Kidney glomerular epithelial cell (primary cell): ENCODE measurements around the gene CRLF1.
"Not testable (repeated sequence)": the region's sequence is repeated elsewhere in the genome, so short reads cannot be mapped to it uniquely, and the experiment has no call there.

Experiments
- DNase-seq: peaks from one replicate; lab custom pipeline; 2025; lab: John Stamatoyannopoulos, UW

Gene CRLF1

DNA sequence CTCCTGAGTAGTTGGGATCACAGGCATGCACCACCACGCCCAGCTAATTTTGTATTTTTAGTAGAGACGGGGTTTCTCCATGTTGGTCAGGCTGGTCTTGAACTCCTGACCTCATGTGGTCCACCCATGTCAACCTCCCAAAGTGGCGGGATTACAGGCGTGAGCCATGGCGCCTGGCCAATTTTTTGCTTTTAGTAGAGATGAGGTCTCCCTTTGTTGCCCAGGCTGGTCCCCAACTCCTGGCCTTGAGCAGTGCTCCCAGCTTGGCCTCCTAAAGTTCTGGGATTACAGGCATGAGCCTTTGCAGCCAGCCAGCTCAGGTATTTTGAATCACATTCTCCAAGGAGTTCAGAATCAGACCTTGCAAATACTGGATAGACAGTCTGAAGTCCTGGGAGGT, 13.9 kb downstream of the CRLF1 start:
- not testable (repeated sequence) for DNase-seq

DNA sequence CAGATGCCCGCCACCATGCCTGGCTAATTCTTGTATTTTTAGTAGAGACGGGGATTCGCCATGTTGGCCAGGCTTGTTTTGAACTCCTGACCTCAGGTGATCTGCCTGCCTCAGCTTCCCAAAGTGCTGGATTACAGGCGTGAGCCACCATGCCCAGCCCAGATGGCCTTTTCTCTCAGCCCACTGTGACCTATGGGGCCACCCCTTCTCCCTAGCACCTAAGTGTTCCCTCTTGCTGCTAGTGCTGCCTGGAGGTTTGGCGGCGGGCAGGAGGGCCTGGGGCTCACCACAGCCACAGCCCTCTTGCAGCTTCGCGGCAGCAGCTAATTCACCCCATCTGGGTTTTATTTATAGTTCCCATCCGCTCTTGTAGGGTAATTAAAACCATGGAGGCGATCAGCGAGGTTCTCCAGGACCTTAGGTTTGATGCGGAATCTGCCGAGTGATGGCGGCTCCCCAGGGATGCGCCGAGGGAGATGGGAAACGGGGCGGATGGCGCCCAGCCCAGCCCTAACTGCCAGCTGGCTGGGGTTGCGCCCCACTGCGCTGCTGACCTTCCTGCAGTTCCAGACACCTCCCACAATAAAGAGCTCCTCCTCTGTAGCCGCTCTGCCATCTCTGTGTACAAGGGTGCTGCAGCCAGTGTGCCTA, 14.7 kb downstream of the CRLF1 start:
- DNase-seq = no peak

DNA sequence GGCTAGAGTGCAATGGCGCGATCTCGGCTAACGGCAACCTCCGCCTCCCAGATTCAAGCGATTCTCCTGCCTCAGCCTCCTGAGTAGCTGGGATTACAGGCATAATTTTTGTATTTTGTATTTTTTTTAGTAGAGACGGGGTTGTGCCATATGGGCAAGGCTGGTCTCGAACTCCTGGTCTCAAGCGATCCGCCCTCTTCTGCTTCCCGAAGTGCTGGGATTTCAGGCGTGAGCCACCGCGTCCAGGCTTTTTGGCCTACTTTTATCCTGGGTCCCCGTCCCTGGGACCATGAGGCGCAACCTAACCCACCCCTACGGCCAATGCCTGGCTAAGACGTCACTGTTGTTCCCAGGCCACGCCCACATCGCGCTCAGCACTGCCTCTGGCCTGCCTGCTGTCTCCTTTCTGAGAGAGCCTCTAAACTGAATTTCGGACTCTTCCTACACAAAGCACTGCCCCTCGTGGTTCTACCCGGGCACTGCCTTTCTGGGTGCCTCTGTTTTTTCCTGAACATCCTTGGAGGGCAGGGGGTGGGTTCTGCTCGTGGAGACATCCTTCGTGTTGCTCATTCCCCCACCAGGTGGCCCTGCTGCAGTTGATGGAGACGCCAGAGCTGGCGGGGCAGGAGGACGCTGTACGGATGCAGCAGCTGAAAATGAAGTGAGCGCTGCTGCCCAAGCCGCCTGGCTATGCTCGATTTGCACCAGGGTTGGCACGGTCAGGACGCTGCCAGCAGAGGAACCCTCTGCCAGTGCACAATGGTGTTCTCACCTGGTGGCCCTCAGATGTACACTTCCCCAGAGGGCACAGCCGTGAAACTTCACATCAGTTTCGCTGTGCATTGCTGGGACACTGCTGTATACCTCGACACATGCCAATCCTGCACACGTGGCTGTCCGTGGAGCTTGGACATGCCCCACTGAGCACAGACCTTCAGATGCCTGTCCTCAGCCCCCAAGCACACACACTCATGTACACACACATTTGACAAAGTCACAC, 16.0 kb downstream of the CRLF1 start:
- DNase-seq = peak; percentile 9

DNA sequence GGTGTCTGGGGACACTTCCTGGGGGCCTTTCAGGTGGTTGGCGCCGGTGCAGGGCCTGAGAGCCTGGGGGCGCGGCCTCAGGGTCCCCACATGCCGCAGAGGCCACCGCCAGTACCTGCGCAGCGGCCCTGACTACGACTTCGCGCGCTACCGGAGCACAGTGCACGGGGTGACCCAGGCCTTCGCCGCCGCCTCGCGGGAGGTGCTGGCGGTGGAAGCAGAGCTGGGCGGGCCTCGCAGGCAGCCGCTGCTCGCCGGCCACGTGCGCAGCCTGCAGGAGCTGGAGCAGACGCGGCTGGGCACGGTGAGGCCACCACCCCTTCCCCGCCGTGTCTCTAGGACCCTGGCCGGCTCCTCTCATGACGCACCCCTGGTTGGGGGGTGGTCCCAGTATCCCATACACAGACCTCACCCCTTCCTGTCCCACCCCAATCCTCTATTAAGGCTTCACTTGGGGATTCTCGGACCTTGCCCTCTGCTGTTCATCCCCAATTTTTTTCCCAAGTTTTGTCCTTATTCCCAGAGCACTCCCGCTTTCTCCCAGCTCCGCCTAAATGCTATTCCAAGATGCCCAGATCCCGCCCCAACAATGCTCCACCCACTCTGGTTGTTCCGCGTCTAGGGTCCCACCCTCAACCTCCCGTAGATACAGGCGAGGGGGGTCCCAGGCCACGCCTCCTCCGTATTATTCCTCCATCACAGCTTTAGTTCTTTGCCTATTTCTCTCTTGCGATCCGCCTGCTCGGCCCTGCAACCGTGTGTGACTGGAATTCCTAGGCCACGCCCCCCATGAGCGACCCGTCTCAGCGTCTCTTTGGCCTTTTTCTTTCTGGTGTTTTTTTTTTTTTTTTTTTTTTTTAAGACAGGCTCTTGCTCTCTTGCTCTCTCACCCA, 17.0 kb downstream of the CRLF1 start:
- peak; percentile 30 for DNase-seq

DNA sequence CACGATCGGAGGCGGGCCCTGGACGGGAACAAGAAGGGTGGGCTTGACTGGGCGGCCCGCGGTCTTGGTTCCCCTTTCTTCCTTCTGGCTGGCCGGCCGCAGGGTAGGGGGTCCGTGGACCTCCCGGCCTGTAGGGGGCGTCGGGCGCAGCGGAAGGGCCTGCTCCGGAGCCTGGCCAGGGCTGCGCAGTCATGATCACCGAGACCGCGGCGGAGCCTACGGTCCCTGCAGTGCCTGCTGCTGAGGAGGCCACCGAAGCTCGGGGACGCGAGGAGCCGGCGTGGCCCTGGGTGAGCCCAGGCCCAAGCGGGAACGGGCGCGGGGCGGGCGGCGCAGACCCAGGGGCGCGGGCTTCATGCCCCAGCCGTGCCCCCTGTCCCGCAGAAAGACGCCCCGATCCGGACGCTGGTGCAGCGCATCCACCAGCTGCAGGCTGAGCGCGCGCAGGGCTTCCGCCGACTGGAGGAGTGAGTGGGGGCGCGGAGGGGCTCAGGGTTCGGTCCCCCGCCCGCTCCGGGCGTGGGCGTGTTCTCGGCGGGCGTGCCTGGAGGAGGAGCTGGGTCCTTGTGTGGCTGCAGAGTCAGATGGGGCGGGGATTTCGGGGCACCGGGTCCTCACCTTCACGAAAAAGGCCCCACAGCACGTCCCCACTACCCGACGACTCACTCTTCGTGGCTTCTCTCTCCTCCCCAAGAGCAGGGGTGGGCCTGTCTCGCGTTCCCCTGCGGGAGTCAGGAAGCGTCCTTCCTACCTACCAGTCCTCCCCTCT, 17.8 kb downstream of the CRLF1 start, which contains the start of gene REX1BD:
Gene REX1BD (plus strand): TSS at position 188 of the 769 bp plus-strand sequence. CDS start 4 bp downstream, at position 192.
- peak; percentile 35 for DNase-seq

DNA sequence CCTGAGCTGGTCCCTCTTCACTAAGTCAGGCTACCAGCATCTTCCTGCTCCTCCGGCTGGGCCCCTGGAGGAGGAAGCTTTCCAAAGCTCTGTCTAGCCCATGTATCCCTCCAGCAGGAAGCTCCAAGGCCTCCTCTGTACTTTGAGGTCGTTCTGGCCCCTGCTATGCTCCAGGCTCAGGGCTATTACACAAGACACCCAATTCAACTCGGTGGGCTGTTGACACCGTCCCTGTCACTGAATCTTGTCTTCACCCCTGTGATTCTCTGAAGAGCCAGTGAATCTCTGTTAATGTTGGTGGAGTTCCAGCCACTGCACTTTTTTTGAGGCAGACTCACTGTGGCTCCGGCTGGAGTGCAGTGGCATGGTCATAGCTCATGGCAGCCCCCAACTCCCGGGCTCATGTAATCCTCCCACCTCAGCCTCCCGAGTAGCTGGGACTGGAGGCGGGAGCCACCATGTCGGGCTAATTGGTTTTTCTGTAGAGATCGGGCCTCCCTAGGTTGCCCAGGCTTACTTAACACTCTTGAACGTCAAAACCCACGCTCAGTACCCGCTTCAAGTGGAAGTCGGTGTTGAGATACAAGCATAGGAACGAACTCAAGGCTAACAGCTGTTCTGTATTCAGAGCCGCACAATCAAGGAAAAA, 18.5 kb downstream of the CRLF1 start:
- no peak for DNase-seq

DNA sequence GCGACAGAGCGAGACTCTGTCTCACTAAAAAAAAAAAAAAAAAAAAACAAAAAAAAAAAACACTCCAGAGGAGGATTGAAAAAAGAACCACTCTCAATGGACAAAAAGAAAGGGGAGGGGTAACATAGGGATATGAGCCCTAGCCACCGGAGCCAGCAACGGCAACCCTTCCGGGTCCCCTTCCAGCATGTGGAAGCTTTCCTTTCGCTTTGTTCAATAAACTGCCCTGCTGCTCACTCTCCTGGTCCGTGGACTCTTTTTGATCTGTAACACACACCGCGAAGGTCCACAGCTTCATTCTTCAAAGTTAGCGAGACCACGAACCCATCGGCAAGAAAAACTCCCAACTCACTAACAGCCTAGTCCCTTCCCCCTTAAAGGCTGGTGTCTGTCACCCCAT, 19.0 kb downstream of the CRLF1 start:
- DNase-seq = no peak

DNA sequence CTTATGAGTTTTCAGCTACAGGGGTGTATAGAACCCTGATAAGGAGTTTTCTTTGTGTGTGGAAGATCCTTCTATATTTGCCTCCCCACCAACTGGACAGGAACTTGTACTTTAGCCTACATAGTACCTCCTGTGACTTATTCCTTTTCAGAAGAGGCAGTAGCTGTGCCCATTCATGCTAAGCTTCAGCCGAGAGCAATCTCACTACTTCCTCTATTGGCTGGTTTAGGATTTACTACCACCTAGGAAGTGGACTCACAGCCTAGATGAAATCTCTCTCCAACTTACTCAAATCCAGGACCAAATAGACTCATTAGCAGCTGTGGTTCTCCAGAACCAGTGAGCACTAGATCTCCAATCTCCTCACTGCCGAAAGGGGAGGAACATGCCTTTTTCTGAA, 20.3 kb downstream of the CRLF1 start:
- DNase-seq = no peak

DNA sequence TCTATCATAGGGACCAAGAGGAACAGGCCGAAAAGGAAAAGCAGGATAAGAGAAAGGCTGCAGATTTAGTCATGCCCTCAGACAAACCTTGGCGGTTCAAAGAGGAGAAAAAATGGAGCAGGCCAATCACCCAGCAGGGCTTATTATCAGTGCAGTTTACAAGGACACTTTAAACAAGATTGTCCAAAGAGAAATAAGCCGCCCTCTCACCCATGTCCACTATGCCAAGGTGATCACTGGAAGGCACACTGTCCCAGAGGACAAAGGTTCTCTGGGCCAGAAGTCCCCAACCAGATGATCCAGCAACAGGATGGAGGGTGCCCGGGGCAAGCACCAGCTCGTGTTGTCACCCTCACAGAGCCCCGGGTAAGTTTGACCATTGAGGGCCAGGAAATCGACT, 26.3 kb downstream of the CRLF1 start:
- no peak for DNase-seq

DNA sequence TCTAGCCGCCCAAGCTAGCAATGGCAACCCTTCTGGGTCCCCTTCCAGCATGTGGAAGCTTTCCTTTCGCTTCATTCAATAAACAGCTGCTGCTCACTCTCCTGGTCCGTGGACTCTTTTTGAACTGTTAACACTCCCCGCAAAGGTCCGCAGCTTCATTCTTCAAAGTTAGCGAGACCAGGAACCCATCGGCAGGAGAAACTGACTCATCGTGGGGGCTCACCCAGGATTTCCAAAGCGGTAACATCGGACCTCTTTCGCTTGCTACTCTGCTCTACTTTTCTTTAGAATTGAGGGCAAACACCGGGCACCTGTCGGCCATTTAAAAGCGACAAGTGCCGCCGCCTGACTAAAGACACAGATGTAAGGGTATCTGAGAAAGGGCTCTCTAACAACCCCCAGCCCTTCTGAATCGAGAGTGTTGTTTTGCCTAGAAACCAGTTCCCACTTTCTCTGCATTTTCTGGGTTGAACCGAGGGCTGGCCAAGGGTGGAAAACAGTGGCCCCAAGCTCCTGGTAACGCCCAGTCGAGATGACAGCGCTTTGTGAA, 29.2 kb downstream of the CRLF1 start:
- DNase-seq = no peak

DNA sequence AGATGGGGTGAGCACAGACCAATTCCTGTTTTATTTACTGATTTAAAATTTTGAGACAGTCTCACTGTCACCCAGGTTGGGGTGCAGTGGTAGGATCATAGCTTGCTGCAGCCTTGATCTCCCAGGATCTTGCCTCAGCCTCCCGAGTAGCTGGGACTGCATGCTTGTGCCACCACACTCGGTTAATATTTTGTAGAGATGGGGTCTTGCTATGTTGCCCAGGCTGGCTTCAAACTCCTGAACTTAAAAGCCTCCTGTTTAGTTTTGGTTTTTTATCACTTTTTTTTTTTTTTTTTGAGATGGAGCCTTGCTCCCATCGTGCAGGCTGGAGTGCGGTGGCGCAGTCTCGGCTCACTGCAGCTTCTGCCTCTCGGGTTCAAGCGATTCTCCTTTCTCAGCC, 30.2 kb downstream of the CRLF1 start:
- DNase-seq = no peak

DNA sequence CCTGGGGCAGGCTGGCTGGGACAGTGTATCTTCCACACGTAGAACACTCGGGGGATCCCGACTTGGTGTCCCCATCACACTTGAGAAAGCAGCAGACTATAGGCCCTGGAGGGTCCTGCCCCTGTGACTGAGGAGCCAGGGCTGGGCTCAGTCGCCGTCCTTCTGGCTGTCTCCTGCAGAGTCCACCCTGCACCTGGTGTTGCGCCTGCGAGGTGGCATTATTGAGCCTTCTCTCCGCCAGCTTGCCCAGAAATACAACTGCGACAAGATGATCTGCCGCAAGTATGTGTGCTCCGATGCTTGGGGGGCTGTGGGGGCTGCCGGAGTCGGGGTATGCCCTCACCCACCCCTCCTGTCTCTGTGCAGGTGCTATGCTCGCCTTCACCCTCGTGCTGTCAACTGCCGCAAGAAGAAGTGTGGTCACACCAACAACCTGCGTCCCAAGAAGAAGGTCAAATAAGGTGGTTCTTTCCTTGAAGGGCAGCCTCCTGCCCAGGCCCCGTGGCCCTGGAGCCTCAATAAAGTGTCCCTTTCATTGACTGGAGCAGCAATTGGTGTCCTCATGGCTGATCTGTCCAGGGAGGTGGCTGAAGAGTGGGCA, 31.8 kb downstream of the CRLF1 start:
- DNase-seq = no peak

DNA sequence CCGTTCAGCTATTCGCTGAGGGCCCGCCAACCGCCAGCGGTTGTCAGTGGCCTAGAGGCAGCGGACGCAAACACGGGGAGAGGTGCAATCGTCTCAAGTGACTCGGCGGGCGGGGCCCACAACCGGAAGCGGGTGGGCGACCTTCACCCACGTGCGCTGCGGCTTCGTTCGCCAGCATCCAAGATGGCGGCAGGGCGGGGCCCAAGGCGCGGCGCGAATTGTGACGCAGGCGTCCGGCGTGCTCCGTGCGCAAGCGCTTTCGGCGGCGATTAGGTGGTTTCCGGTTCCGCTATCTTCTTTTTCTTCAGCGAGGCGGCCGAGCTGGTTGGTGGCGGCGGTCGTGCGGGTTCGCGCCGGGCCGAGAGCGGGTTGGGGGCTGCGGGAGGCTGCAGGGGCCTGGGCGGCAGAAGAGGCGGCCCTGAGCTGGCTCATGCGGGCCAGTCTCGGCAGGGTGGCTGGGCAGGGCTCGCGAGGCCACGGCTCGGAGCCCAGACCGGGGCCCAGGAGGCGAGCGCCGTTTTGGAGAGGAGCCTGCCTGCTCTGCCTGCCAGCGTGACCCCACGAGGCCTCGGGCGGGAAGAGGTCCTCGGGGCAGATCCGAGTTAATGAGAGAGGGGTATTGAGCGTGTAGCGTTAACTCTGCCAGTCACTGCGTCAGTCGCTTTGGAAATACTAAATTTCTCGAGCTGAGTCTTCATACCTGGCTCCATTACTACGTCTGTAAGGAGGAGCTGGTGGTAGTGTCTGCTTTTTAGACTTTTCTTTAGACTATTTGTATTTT, 34.8 kb downstream of the CRLF1 start, which contains the start of gene UBA52:
Gene UBA52 (plus strand): TSS at position 294 of the 781 bp plus-strand sequence. CDS start 1,444 bp downstream, outside the sequence.
- DNase-seq = peak; percentile 93

DNA sequence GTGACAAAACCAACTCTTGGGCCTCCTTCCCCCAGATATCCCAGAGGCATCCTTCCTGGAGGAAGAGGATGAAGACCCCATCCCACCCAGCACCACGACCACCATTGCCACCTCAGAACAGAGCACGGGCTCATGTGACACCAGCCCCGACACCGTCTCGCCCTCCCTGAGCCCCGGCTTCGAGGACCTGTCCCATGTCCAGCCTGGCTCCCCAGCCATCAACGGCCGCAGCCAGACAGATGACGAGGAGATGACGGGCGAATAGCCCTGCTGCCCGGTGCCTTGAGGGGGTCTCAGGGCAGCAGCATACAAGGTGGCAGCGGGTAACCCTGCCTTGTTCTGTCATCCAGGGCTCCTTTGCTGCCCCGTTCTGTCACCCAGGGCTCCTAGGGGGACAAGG, 38.2 kb downstream of the CRLF1 start:
- DNase-seq = no peak

DNA sequence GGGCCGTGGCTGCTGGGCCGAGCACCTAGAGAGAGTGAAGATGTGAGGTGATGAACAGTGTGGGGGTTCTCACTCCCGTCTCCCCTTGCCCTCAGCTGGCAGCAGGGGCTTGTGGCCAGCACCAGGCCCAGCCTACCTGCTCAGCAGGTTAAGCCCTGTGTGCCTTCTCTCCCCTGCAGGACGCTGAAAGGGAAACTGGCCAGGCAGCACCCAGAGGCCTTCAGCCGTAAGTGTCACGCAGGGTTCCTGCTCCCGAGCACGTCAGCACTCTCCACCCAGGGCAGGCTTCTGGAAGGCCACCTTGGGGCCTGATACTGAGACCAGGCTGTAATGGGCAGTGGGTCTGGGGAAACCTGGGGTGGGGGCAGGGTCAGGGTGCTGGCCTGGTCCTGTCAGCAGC, 39.6 kb downstream of the CRLF1 start:
- no peak for DNase-seq

DNA sequence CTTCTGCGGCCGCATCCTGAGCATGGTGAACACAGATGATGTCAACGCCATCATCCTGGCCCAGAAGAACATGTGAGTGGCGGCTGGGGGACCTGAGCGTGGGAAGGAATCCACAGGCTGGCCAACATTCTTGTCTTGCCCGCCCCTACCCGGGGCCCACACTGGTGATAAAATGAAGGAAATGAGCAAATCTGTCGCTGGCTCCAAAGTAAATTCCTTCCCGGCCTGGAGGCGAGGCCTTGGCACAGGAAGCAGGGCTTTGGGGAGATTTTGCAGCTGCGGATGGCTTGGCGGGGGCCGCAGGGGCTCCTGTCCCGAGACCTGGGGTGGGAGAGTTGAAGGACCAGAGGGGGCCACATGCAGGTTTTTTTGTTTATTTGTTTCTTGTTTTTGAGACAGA, 44.5 kb downstream of the CRLF1 start:
- DNase-seq = no peak

DNA sequence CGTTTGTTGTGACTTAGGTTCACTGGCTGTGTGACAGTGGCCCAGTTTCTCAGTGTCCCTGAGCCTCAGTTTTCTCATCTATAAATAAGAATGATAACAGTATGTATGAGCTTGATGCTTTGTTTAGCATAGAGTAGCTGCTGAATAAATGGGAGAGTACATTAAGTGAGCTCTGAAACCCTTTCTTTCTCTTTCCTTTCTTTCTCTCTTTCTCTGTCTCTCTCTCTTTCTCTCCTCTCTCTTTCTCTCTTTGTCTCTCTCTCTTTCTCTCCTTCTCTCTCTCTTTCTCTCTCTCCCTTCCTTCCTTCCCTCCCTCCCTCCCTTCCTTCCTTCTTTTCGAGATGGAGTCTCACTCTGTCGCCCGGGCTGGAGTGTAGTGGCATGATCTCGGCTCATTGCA, 46.9 kb downstream of the CRLF1 start:
- no peak for DNase-seq

DNA sequence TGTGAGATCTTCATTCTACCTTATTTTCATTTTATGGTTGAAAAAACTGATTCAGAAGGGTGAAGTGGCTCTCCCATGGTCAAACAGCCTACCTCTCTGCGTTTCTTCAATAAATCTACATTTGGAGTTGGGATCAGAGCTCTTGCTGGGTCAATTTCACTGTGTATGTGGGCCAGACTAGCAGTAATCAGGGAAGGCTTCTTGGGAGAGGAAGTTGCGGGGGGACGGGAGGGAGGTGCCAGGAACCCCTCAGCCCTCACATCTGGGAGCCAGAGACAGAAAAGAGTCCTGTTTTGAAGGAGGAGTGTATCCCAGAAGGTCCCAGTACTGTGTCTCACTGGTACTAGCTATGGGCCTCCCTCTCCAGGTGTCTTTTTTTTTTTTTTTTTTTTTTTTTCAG, 48.0 kb downstream of the CRLF1 start:
- no peak for DNase-seq

DNA sequence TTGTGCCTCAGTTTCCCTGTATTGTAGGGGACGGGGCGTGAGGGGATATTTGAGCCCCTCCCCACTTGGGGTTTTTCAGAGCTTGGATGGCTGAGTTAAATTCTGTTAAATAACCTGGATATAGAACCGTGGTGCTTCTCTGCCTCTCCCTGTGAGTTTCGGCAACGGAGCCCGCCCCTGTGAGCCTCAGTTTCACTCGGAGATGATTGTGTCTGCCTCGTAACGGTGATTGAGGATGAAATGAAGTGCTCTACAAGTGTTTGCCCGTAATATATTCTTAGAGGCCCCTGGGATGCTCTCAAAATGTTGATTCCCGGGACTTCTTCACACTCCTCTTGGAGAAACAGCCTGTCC, 48.4 kb downstream of the CRLF1 start:
- DNase-seq = no peak
